Measurements from ENCODE around the gene FAM83G.
"Not testable (repeated sequence)": the region's sequence is repeated elsewhere in the genome, so short reads cannot be mapped to it uniquely, and the experiment has no call there.

The FAM83G gene

DNA sequence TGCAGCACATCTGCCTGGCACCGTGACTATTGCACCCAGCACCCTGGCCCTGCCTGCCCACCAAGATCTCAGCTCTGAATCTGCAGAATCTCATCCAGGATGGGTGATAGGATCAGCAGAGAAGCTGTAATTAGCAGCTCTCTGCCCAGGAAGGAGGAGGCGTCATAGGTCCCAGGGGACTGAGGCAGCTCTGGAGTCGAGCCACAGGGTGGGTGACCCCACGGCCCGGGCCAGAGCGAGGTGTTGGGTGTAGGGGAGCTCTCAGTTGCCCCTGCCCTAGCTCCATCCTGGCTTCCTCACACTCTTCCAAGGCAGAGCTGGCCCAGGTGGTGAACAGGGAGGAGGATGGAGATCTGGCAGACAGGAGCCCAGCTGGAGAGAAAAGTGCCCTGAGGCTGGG lies 18.2 kb upstream of the FAM83G start:
- Mint-ChIP-seq H3K9me3 (no peaks in the 10 kb centered on the region), H3K4me3 (no peak overlapping the region), H3K4me1 (peaks cover 6% of the 10 kb centered on the region), H3K27ac (no peak overlapping the region), H3K36me3 (ENCODE audit: low read depth) (no peaks in the 10 kb centered on the region), H3K27me3 (ENCODE audit: low read depth) (peaks cover 7% of the 10 kb centered on the region)
- TF ChIP-seq, protein P1, sequence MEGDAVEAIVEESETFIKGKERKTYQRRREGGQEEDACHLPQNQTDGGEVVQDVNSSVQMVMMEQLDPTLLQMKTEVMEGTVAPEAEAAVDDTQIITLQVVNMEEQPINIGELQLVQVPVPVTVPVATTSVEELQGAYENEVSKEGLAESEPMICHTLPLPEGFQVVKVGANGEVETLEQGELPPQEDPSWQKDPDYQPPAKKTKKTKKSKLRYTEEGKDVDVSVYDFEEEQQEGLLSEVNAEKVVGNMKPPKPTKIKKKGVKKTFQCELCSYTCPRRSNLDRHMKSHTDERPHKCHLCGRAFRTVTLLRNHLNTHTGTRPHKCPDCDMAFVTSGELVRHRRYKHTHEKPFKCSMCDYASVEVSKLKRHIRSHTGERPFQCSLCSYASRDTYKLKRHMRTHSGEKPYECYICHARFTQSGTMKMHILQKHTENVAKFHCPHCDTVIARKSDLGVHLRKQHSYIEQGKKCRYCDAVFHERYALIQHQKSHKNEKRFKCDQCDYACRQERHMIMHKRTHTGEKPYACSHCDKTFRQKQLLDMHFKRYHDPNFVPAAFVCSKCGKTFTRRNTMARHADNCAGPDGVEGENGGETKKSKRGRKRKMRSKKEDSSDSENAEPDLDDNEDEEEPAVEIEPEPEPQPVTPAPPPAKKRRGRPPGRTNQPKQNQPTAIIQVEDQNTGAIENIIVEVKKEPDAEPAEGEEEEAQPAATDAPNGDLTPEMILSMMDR (IDR thresholded peaks at IDR 0.05; ENCODE audit: unreplicated experiment in 3 of 3), result no peak

DNA sequence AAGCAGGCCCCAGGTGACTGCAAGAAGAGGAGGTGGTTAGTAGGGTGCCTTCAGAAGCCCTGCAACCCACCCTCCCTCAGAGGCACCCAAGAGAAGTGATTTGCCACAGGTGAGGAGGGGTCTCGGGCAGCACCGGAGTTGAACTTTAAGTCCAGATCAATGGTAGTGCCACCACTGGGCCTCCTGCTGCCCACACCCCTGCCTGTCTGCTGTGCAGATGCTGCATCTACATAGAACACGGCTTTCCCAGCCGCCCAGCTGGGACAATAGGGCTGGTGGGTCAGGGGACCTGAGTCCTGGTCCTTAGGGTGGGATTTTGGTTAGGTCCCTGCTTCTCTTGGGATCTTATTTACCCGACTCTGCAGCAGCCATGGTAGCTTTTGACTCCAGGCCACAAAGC lies 17.6 kb upstream of the FAM83G start:
- Mint-ChIP-seq H3K9me3 (no peaks in the 10 kb centered on the region), H3K27me3 (ENCODE audit: low read depth) (peaks cover 7% of the 10 kb centered on the region), H3K4me3 (no peak overlapping the region), H3K27ac (no peak overlapping the region), H3K4me1 (peaks cover 6% of the 10 kb centered on the region), H3K36me3 (ENCODE audit: low read depth) (no peaks in the 10 kb centered on the region)
- TF ChIP-seq, protein P1 (IDR thresholded peaks at IDR 0.05; ENCODE audit: unreplicated experiment in 3 of 3), result no peak

DNA sequence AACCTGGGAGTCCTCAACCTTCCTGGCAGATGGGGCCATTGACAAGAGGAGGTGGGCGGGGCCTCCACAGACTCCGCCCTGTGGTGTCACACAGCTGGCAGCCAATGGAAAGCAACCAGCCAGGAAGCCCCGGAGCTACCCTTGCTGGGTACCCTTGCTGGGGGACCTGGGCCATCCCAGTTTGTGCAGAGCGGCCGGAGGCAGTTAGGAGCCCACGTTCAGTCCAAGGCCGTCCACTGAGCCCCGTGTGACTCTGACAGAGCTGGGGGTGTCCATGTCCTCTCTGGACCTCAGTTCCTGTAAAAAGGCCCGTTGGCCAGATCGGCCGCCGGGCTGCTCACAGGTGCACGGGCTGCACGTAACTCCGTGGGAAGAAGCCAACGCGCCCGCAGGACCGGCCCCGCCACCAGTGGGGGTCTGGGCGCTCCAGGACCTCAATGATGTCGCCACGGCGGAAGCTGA lies 17.1 kb upstream of the FAM83G start:
- no peak overlapping the region for H3K27ac Mint-ChIP-seq
- peaks cover 7% of the 10 kb centered on the region for H3K27me3 Mint-ChIP-seq (ENCODE audit: low read depth)
- peaks cover 6% of the 10 kb centered on the region for H3K4me1 Mint-ChIP-seq
- no peaks in the 10 kb centered on the region for H3K36me3 Mint-ChIP-seq (ENCODE audit: low read depth)
- TF ChIP-seq, protein P1 (IDR thresholded peaks at IDR 0.05; ENCODE audit: unreplicated experiment in 3 of 3), result no peak
- no peaks in the 10 kb centered on the region for H3K9me3 Mint-ChIP-seq
- no peak overlapping the region for H3K4me3 Mint-ChIP-seq

DNA sequence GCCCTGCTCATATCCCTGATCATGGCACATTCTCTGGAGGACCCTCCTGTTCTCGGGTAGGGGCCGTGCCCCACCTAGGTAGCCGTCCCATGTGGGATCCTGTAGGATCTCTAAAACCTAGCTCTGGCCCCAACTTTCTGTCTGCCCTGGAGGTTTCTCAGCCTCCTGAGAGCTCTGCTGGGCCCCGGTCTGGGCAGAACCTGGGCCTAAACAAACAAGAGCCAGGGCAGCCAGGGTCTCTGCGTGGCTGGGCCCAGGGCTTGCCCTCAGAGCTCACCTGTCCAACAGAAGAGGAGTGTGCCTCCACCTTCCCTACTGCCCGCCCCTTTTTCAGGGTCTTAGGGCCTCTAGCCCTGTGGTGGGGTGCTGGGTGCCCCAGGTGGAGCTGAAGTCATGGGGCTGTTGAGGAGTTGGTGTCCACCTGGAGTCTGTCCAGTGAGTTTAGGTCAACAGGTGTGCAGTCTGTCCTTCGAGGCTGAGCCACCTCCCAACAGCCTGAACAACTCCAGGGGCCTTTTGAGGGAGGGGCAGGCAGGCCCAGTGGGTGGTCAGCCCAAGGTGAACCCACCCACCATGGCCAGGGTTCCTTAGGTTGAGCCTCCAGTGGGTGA lies 16.6 kb upstream of the FAM83G start:
- H3K9me3 Mint-ChIP-seq; H3K27ac Mint-ChIP-seq; H3K4me1 Mint-ChIP-seq; H3K27me3 Mint-ChIP-seq (ENCODE audit: low read depth); H3K4me3 Mint-ChIP-seq; H3K36me3 Mint-ChIP-seq (ENCODE audit: low read depth): not testable (repeated sequence)

DNA sequence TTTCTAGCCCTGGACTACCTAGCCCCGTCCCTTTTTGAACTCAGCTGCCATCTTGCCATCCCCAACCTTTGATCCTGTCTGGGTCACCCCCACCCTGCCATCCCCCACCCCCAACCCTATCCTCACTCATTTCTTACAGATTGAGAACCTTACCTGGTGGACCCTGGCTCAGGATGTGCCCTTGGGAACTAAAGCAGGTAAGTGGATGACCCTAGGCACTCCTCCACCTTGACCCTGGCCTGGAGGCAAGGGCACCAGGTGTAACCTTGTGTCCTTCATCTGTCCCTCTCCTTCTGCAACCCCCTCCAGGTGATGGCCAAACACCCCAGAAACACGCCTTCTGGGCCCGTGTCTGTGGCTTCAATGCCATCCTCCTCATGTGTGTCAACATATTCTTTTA lies 15.5 kb upstream of the FAM83G start:
- peaks cover 6% of the 10 kb centered on the region for H3K4me1 Mint-ChIP-seq
- TF ChIP-seq, protein P1 (IDR thresholded peaks at IDR 0.05; ENCODE audit: unreplicated experiment in 3 of 3), result no peak
- peaks cover 18% of the 10 kb centered on the region for H3K27me3 Mint-ChIP-seq (ENCODE audit: low read depth)
- H3K36me3 Mint-ChIP-seq (ENCODE audit: low read depth), result no peaks in the 10 kb centered on the region
- H3K4me3 Mint-ChIP-seq, result no peak overlapping the region
- H3K27ac Mint-ChIP-seq, result no peak overlapping the region
- H3K9me3 Mint-ChIP-seq, result no peaks in the 10 kb centered on the region

DNA sequence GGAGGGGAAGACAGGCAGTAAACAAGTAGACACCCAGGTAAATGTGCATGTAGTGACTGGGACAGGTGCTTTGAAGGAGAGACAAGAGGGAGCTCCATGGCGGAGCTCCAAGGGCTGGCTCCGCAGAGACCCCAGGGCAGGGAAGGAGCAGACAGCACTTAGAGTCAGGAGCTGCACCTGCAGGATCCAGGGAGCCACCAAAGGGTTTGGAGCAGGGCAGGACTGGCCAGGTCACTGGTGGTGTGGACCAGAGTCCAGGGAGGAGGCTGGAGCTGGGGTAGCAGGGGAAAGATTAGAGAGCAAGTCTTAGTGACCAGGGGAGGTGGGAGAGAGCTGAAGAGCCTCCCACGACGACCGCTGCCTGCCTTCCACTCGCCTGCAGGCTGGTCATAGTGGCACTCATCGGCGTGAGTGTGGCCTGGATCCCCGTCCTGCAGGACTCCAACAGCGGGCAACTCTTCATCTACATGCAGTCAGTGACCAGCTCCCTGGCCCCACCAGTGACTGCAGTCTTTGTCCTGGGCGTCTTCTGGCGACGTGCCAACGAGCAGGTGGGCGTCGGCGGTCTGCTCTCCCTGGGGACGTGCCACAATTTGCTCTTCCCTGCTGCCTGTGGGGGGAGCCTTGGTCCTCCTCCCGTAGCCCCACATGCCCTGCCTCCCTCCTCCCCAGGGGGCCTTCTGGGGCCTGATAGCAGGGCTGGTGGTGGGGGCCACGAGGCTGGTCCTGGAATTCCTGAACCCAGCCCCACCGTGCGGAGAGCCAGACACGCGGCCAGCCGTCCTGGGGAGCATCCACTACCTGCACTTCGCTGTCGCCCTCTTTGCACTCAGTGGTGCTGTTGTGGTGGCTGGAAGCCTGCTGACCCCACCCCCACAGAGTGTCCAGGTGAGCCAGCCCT lies 14.7 kb upstream of the FAM83G start:
- TF ChIP-seq, protein P1 (IDR thresholded peaks at IDR 0.05; ENCODE audit: unreplicated experiment in 3 of 3), result no peak
- Mint-ChIP-seq H3K27me3 (ENCODE audit: low read depth) (peaks cover 18% of the 10 kb centered on the region), H3K4me1 (peaks cover 6% of the 10 kb centered on the region), H3K4me3 (no peak overlapping the region), H3K9me3 (no peaks in the 10 kb centered on the region), H3K27ac (peak overlapping the region in 1 of 3 experiments; percentile 27), H3K36me3 (ENCODE audit: low read depth) (no peaks in the 10 kb centered on the region)
